Measurements from ENCODE around the gene RAB3A. TPM values are rescaled to one million over a fixed set of nuclear protein-coding genes. Genes with fewer than 3 reads are reported as not detected.

RAB3A gene
- total RNA-seq, 1 experiment from 2014 or later: 6.7 TPM

DNA sequence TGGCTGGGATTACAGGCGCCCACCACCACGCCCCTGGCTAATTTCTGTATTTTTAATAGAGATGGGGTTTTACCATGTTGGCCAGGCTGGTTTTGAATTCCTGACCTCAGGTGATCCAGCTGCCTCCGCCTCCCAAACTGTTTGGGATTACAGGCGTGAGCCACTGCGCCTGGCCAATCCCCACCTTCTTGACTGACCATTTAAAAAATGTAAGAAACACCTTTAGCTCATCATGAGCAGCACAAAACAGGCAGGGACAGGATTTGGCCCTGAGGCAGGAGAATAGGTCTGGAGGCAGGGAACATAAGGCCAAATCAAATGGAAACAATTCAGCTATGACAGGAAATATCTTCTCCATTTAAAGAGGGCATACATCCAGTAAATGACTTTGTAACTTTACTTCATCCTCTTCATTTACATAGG, 12.2 kb downstream of the RAB3A start:
- Histone ChIP-seq H3K36me3 (ENCODE audit: low read depth, low read length) (no peaks in the 10 kb centered on the region), H3K9me2 (replicated peaks; ENCODE audit: low read length) (no peaks in the 10 kb centered on the region), H3K9ac (ENCODE audit: low read length) (peak overlapping the region; percentile 57; the same call in 1 of the 2 replicates), H3K27me3 (ENCODE audit: low read length) (no peaks in the 10 kb centered on the region), H3K4me2 (ENCODE audit: low read length) (peak overlapping the region; percentile 91), H3F3A (ENCODE audit: low read length, unreplicated experiment) (no peaks in the 10 kb centered on the region), H3K79me2 (ENCODE audit: low read length) (peaks cover 7% of the 10 kb centered on the region), H4K20me1 (ENCODE audit: low read length) (no peaks in the 10 kb centered on the region), H3K4me1 (ENCODE audit: insufficient read depth, low read length) (peaks cover 13% of the 10 kb centered on the region), H3K9me3 (ENCODE audit: low read length) (no peaks in the 10 kb centered on the region), H3K4me3 (ENCODE audit: low read length) (peak overlapping the region; percentile 76), H2AFZ (ENCODE audit: low read length) (peak overlapping the region; percentile 72), H3K27ac (ENCODE audit: low read length) (peak overlapping the region; percentile 26)
- intact Hi-C loops (cut with micrococcal nuclease): loop anchor here (1.0 kb wide), 1 partner anchor 13 kb away; the partner anchor contains the start of gene RAB3A
- ATAC-seq (no peak), DNase-seq (no peak)
- TF ChIP-seq EZH2 (IDR thresholded peaks at IDR 0.05; ENCODE audit: low read length, unreplicated experiment): no peak
- no TSS peak for BruUV-seq (replicated peaks)
- CTCF ChIA-PET: interaction anchor here (0.7 to 2.2 kb wide), 6 partner anchors 17 to 137 kb away, joined by 3 to 9 read pairs (median 4); partner anchors contain the start of gene JUND
- POLR2A ChIA-PET (ENCODE audit: unreplicated experiment): interaction anchor here (0.5 to 0.7 kb wide), 2 partner anchors 10 to 33 kb away, joined by 4 to 9 read pairs; no protein-coding TSS in a partner anchor

DNA sequence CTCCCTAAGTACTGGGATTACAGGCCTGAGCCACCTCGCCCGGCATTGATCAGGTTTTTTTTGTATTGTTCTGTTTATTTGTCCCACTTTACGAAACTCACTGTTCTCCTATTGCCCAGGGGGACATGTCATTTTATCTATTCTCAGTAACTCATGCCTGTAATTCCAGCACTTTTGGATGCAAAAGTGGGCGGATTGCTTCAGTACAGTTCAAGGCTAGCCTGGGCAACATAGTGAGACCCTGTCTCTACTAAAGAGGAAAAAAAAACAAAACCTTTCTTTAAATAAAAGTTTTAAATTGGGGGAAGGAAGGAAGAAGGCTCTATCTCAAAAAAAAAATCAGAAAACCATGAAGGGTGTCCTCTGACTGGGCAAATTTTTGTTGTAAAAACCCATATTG, 13.6 kb downstream of the RAB3A start:
- TF ChIP-seq EZH2phosphoT487 (IDR thresholded peaks at IDR 0.05; ENCODE audit: borderline replicate concordance, low read length): no peak
- no peak for DNase-seq
- Histone ChIP-seq H3F3A (ENCODE audit: low read length, unreplicated experiment) (no peaks in the 10 kb centered on the region), H3K4me1 (ENCODE audit: insufficient read depth, low read length) (peaks cover 13% of the 10 kb centered on the region), H4K20me1 (ENCODE audit: low read length) (no peaks in the 10 kb centered on the region), H3K36me3 (ENCODE audit: low read depth, low read length) (no peaks in the 10 kb centered on the region), H3K79me2 (ENCODE audit: low read length) (peaks cover 7% of the 10 kb centered on the region), H3K4me2 (ENCODE audit: low read length) (no peak overlapping the region), H3K4me3 (ENCODE audit: low read length) (no peak overlapping the region), H3K9me3 (ENCODE audit: low read length) (no peaks in the 10 kb centered on the region), H3K9ac (ENCODE audit: low read length) (no peak overlapping the region), H3K9me2 (replicated peaks; ENCODE audit: low read length) (no peaks in the 10 kb centered on the region), H2AFZ (ENCODE audit: low read length) (no peak overlapping the region), H3K27ac (ENCODE audit: low read length) (no peak overlapping the region), H3K27me3 (ENCODE audit: low read length) (no peaks in the 10 kb centered on the region)
- no TSS peak for BruUV-seq (replicated peaks)
- ChIA-PET CTCF (interaction anchor here (0.6 kb wide), 1 partner anchor 231 kb away, joined by 3 read pairs; no protein-coding TSS in a partner anchor), POLR2A (ENCODE audit: unreplicated experiment) (interaction anchor here (0.7 kb wide), 1 partner anchor 62 kb away, joined by 8 read pairs; no protein-coding TSS in a partner anchor)
- intact Hi-C loops (cut with micrococcal nuclease): no loop called here
- no peak for ATAC-seq

DNA sequence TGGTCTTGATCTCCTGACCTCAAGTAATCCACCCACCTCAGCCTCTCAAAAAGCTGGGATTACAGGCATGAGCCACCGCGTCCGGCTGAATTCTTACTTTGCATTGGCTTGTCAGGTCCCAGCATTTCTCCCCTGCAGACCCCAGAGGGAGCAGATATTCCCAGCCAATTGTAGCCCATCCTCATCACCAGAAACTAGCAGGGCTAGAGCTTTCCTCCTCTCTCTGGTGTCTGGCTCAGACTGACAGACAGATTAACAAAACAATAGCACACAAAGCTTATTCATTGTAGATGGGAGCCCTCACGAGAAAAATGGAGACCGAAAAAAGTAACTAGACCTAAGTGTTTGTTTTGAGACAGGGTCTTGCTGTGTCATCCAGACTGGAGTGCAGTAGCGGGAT, 18.3 kb downstream of the RAB3A start:
- H3K4me3 ChIP-seq (ENCODE audit: low read length): no peak overlapping the region
- no peaks in the 10 kb centered on the region for H3K27me3 ChIP-seq (ENCODE audit: low read length)
- intact Hi-C loops (cut with micrococcal nuclease): no loop called here
- H3K36me3 ChIP-seq (ENCODE audit: low read depth, low read length): no peaks in the 10 kb centered on the region
- no peaks in the 10 kb centered on the region for H4K20me1 ChIP-seq (ENCODE audit: low read length)
- H3K9me2 ChIP-seq (replicated peaks; ENCODE audit: low read length): no peaks in the 10 kb centered on the region
- no peaks in the 10 kb centered on the region for H3K79me2 ChIP-seq (ENCODE audit: low read length)
- no peak for DNase-seq
- TF ChIP-seq EZH2phosphoT487 (IDR thresholded peaks at IDR 0.05; ENCODE audit: borderline replicate concordance, low read length) (no peak), EZH2 (IDR thresholded peaks at IDR 0.05; ENCODE audit: low read length, unreplicated experiment) (no peak)
- TF ChIP-seq, protein P1, sequence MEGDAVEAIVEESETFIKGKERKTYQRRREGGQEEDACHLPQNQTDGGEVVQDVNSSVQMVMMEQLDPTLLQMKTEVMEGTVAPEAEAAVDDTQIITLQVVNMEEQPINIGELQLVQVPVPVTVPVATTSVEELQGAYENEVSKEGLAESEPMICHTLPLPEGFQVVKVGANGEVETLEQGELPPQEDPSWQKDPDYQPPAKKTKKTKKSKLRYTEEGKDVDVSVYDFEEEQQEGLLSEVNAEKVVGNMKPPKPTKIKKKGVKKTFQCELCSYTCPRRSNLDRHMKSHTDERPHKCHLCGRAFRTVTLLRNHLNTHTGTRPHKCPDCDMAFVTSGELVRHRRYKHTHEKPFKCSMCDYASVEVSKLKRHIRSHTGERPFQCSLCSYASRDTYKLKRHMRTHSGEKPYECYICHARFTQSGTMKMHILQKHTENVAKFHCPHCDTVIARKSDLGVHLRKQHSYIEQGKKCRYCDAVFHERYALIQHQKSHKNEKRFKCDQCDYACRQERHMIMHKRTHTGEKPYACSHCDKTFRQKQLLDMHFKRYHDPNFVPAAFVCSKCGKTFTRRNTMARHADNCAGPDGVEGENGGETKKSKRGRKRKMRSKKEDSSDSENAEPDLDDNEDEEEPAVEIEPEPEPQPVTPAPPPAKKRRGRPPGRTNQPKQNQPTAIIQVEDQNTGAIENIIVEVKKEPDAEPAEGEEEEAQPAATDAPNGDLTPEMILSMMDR (conservative IDR thresholded peaks at IDR 0.05; ENCODE audit: low read depth, low read length): no peak
- ChIA-PET POLR2A (ENCODE audit: unreplicated experiment) (interaction anchor here (0.6 kb wide), 1 partner anchor 96 kb away, joined by 5 read pairs; the partner anchor contains the start of gene JUND), CTCF (no interaction called here)
- H2AFZ ChIP-seq (ENCODE audit: low read length): no peak overlapping the region
- no peak overlapping the region for H3K27ac ChIP-seq (ENCODE audit: low read length)
- no peak for ATAC-seq
- no peaks in the 10 kb centered on the region for H3K9me3 ChIP-seq (ENCODE audit: low read length)
- no peaks in the 10 kb centered on the region for H3K4me1 ChIP-seq (ENCODE audit: insufficient read depth, low read length)
- H3F3A ChIP-seq (ENCODE audit: low read length, unreplicated experiment): no peaks in the 10 kb centered on the region
- H3K4me2 ChIP-seq (ENCODE audit: low read length): no peak overlapping the region
- H3K9ac ChIP-seq (ENCODE audit: low read length): no peak overlapping the region
- BruUV-seq (replicated peaks): no TSS peak
